NCI-H345 treated with DMSO at 0.1 percent for 48 hours (cell line): ENCODE data around the gene VSIG2.

Experiments
- DNase-seq: peaks from one replicate; lab custom pipeline; 2025; ENCODE audit not compliant: unreplicated experiment; lab: John Stamatoyannopoulos, UW

VSIG2 gene

GRCh38 chr11:124724979-124725718 lies 26.9 kb downstream of the VSIG2 start:
- DNase-seq = no peak

- no peak for DNase-seq
Observed at GRCh38 chr11:124722176-124722575, 29.9 kb downstream of the VSIG2 start.

GRCh38 chr11:124719534-124719933 lies 32.5 kb downstream of the VSIG2 start:
- no peak for DNase-seq

GRCh38 chr11:124718801-124719200 lies 33.3 kb downstream of the VSIG2 start:
- no peak for DNase-seq

GRCh38 chr11:124717786-124718651 lies 34.0 kb downstream of the VSIG2 start:
- DNase-seq = peak; percentile 46

GRCh38 chr11:124717421-124717785 lies 34.7 kb downstream of the VSIG2 start:
- no peak for DNase-seq

GRCh38 chr11:124716591-124716990 lies 35.5 kb downstream of the VSIG2 start:
- DNase-seq = no peak

- no peak for DNase-seq
Observed at GRCh38 chr11:124712392-124712791, 39.7 kb downstream of the VSIG2 start.

- DNase-seq = no peak
Observed at GRCh38 chr11:124707829-124708228, 44.2 kb downstream of the VSIG2 start.

GRCh38 chr11:124700028-124700427 lies 52.0 kb downstream of the VSIG2 start:
- DNase-seq = no peak

- DNase-seq = no peak
Observed at GRCh38 chr11:124699547-124699946, 52.5 kb downstream of the VSIG2 start.
